Type B pancreatic cell (in vitro differentiated cells): ENCODE results near the gene HECW1. TPM values are rescaled to one million over a fixed set of nuclear protein-coding genes. Genes with fewer than 3 reads are reported as not detected.

Experiments
- DNase-seq: peaks from one replicate; pipeline ENCODE4 v3.0.0; 2021; ENCODE audit warnings: mixed read lengths; ENCODE audit not compliant: unreplicated experiment; ENCODE audit errors: extremely low spot score
- H3K27ac Mint-ChIP-seq: 2 replicates; pipeline ENCODE4 v1.8.0; 2021; ENCODE audit warnings: mild to moderate bottlenecking, mixed read lengths
- H3K27me3 Mint-ChIP-seq: 2 replicates; pipeline ENCODE4 v1.8.0; 2021; ENCODE audit warnings: mixed read lengths
- H3K36me3 Mint-ChIP-seq: 2 replicates; pipeline ENCODE4 v1.8.0; 2021; ENCODE audit warnings: mixed read lengths
- H3K4me1 Mint-ChIP-seq: one replicate; pipeline ENCODE4 v1.8.0; 2021; ENCODE audit warnings: mixed read lengths; ENCODE audit not compliant: unreplicated experiment
- H3K4me3 Mint-ChIP-seq: 2 replicates; pipeline ENCODE4 v1.8.0; 2021; ENCODE audit warnings: mild to moderate bottlenecking, mixed read lengths
- H3K9me3 Mint-ChIP-seq: 2 replicates; pipeline ENCODE4 v1.8.0; 2021; ENCODE audit warnings: mixed read lengths
- CTCF ChIP-seq: fragments of 200-600 bp; sonication (generic); conservative IDR thresholded peaks from 2 replicates; pipeline ENCODE4 v1.5.0; 2021; ENCODE audit warnings: antibody characterized with exemption, mild to moderate bottlenecking
- total RNA-seq: library from RNA; stranded (reverse); gene quantifications from 2 replicates; pipeline ENCODE4 v1.2.1, GENCODE V29; 2021; ENCODE audit warnings: low replicate concordance

HECW1 gene
- total RNA-seq, 1 donor from 2014 or later, result 1.4 TPM

- TF ChIP-seq CTCF, result no peak
- Mint-ChIP-seq H3K36me3 (no peaks in the 10 kb centered on the region), H3K4me1 (peaks cover 6% of the 10 kb centered on the region), H3K9me3 (no peaks in the 10 kb centered on the region), H3K27ac (no peak overlapping the region), H3K4me3 (no peak overlapping the region), H3K27me3 (peaks cover 3% of the 10 kb centered on the region)
- no peak for DNase-seq
Observed at GRCh38 chr7:43311694-43312093, 199.2 kb downstream of the HECW1 start.

GRCh38 chr7:43313628-43314378 lies 201.4 kb downstream of the HECW1 start:
- Mint-ChIP-seq H3K9me3 (no peaks in the 10 kb centered on the region), H3K4me3 (no peak overlapping the region), H3K27me3 (peaks cover 3% of the 10 kb centered on the region)

GRCh38 chr7:43314379-43315158 lies 202.1 kb downstream of the HECW1 start:
- Mint-ChIP-seq H3K4me3 (no peak overlapping the region), H3K27me3 (peaks cover 3% of the 10 kb centered on the region), H3K4me1 (peaks cover 2% of the 10 kb centered on the region), H3K36me3 (no peaks in the 10 kb centered on the region), H3K27ac (no peak overlapping the region), H3K9me3 (no peaks in the 10 kb centered on the region)
- DNase-seq, result no peak
- TF ChIP-seq CTCF, result no peak

More at GRCh38 chr7:43313628-43314378, 201.4 kb downstream of the HECW1 start:
- TF ChIP-seq CTCF, result no peak
- H3K4me1 Mint-ChIP-seq, result peaks cover 6% of the 10 kb centered on the region
- H3K36me3 Mint-ChIP-seq, result no peaks in the 10 kb centered on the region
- no peak overlapping the region for H3K27ac Mint-ChIP-seq
- no peak for DNase-seq

- DNase-seq, result no peak
- Mint-ChIP-seq H3K27ac (no peak overlapping the region), H3K4me1 (no peaks in the 10 kb centered on the region), H3K9me3 (no peaks in the 10 kb centered on the region), H3K27me3 (peaks cover 3% of the 10 kb centered on the region), H3K36me3 (no peaks in the 10 kb centered on the region), H3K4me3 (no peak overlapping the region)
- TF ChIP-seq CTCF, result no peak
Observed at GRCh38 chr7:43317075-43317474, 204.6 kb downstream of the HECW1 start.

- Mint-ChIP-seq H3K4me1 (no peaks in the 10 kb centered on the region), H3K27me3 (peaks cover 3% of the 10 kb centered on the region), H3K27ac (no peak overlapping the region), H3K4me3 (no peak overlapping the region), H3K36me3 (no peaks in the 10 kb centered on the region), H3K9me3 (no peaks in the 10 kb centered on the region)
- no peak for DNase-seq
- TF ChIP-seq CTCF, result no peak
Observed at GRCh38 chr7:43318188-43318770, 205.8 kb downstream of the HECW1 start.
